ENCODE results near the gene KIF14. TPM values are rescaled to one million over a fixed set of nuclear protein-coding genes. Genes with fewer than 3 reads are reported as not detected.

Gene KIF14
- total and polyA plus RNA-seq, 2 of the 8 experiments (the other 6 are each of a cell fraction or from before 2014, with no cell fraction given): 2.6 to 23.3 TPM

- FAIRE-seq: peak; percentile 62
- no peak overlapping the region for H4K91ac ChIP-seq (replicated peaks; ENCODE audit: insufficient read length, low read length)
- TF ChIP-seq TCF12 (IDR thresholded peaks at IDR 0.05; ENCODE audit: low read depth, low read length) (no peak), TBP (IDR thresholded peaks at IDR 0.05; ENCODE audit: low read depth, low read length) (no peak), NRF1 (IDR thresholded peaks at IDR 0.05; ENCODE audit: low read depth, low read length) (no peak), ATF2 (IDR thresholded peaks at IDR 0.05; ENCODE audit: low read length) (no peak), SP1 (IDR thresholded peaks at IDR 0.05; ENCODE audit: low read depth, low read length) (no peak), CTBP2 (IDR thresholded peaks at IDR 0.05; ENCODE audit: borderline replicate concordance, insufficient read depth, insufficient read length, low read length) (no peak), CEBPB (IDR thresholded peaks at IDR 0.05; ENCODE audit: low read depth, low read length) (no peak), ZNF274 (IDR thresholded peaks at IDR 0.05; ENCODE audit: borderline replicate concordance, extremely low read depth, low read length) (no peak), BCL11A (IDR thresholded peaks at IDR 0.05; ENCODE audit: low read depth in 2 of 2, low read length in 2 of 2) (no peak), CTCF (IDR thresholded peaks at IDR 0.05; ENCODE audit: control extremely low read depth in 1 of 3, insufficient read depth in 1 of 3, low read depth in 1 of 3, low read length in 3 of 3) (peak; percentile 40 to 66 (median 55))
Measured at GRCh38 chr1:200535605-200536004, 84.9 kb downstream of the KIF14 start.

More at GRCh38 chr1:200535605-200536004, 84.9 kb downstream of the KIF14 start:
- no peaks in the 10 kb centered on the region for H4K20me1 ChIP-seq (replicated peaks in 1 of 2; ENCODE audit: control insufficient read depth in 1 of 2, insufficient read depth in 2 of 2, low read length in 2 of 2)
- H3K4me2 ChIP-seq (ENCODE audit: insufficient read depth in 1 of 2, low read depth in 2 of 2, low read length in 2 of 2): no peak overlapping the region
- no peak overlapping the region for H2BK20ac ChIP-seq (ENCODE audit: low read length)
- H2BK15ac ChIP-seq (ENCODE audit: low read length): no peak overlapping the region
- no peak overlapping the region for H2BK12ac ChIP-seq (ENCODE audit: low read depth, low read length)
- H3K23me2 ChIP-seq (ENCODE audit: low read depth, low read length): peaks cover 6% of the 10 kb centered on the region; the same call in 1 of the 2 replicates
- H3K27me3 ChIP-seq (replicated peaks in 1 of 4; ENCODE audit: control insufficient read depth in 3 of 4, extremely low read depth in 1 of 4, insufficient read depth in 3 of 4, low read length in 3 of 4): no peaks in the 10 kb centered on the region
- no peaks in the 10 kb centered on the region for H3K9me3 ChIP-seq (ENCODE audit: insufficient read depth in 2 of 2, low read depth in 1 of 2, low read length in 1 of 2)
- H3K4me1 ChIP-seq (replicated peaks in 1 of 4; ENCODE audit: control insufficient read depth in 3 of 4, insufficient read depth in 4 of 4, low read length in 3 of 4): peaks cover 0 to 6% (median 0%) of the 10 kb centered on the region in 4 experiments; a peak in 2 of 7 replicates
- CTCF ChIA-PET (ENCODE audit: partially characterized antibody): interaction anchor here (0.6 to 4.7 kb wide), 25 partner anchors 8 to 851 kb away, joined by 3 to 36 read pairs (median 4); no protein-coding TSS in a partner anchor
- H3K18ac ChIP-seq (ENCODE audit: extremely low read depth, low read length): no peak overlapping the region
- POLR2A ChIA-PET (ENCODE audit: partially characterized antibody): no interaction called here
- H3K79me2 ChIP-seq (ENCODE audit: control insufficient read depth in 1 of 2, insufficient read depth in 2 of 2, low read length in 2 of 2): no peaks in the 10 kb centered on the region
- H3K36me3 ChIP-seq (ENCODE audit: control insufficient read depth in 2 of 4, insufficient read depth in 4 of 4, low read length in 3 of 4): no peaks in the 10 kb centered on the region
- no peak overlapping the region for H2BK120ac ChIP-seq (replicated peaks; ENCODE audit: low read depth, low read length)
- no peak overlapping the region for H3K4me3 ChIP-seq (ENCODE audit: extremely low read depth in 1 of 4, insufficient read depth in 2 of 4, low read depth in 3 of 4, low read length in 4 of 4)
- no peak overlapping the region for H2AK5ac ChIP-seq (ENCODE audit: low read depth, low read length)
- no peak overlapping the region for H2AFZ ChIP-seq (ENCODE audit: low read length)
- H3K14ac ChIP-seq (ENCODE audit: insufficient read length): no peak overlapping the region
- H3K9ac ChIP-seq (replicated peaks in 1 of 4; ENCODE audit: extremely low read depth in 1 of 4, low read depth in 3 of 4, low read length in 3 of 4): no peak overlapping the region
- H3K23ac ChIP-seq (ENCODE audit: insufficient read length): no peak overlapping the region
- H3K56ac ChIP-seq (replicated peaks; ENCODE audit: insufficient read length, low read depth, low read length): no peak overlapping the region
- no peak for DNase-seq (ENCODE audit: low read depth in 1 of 2, low spot score in 2 of 2)
- no peak overlapping the region for H3K27ac ChIP-seq (ENCODE audit: low read depth, low read length)
- no peak overlapping the region for H4K8ac ChIP-seq (ENCODE audit: extremely low read depth, insufficient read depth, low read length)
- no peaks in the 10 kb centered on the region for H3K79me1 ChIP-seq (ENCODE audit: low read depth, low read length)
- H4K5ac ChIP-seq (ENCODE audit: insufficient read length, low read depth, low read length): no peak overlapping the region
- H2BK5ac ChIP-seq (ENCODE audit: low read depth, low read length): no peak overlapping the region
- WGBS, 2 experiments (ENCODE audit: extremely low coverage in 1 of 2, insufficient coverage in 1 of 2, insufficient read length in 1 of 2, insufficient replicate concordance in 2 of 2, low coverage in 1 of 2, low lambda C conversion rate in 2 of 2, missing lambda C conversion rate in 1 of 2): 76% methylated on average over 4 of the region's 4 CpGs; no CpG with 5 or more reads in 1 of the 2 experiments
- H3K4ac ChIP-seq (replicated peaks; ENCODE audit: insufficient read length, low read depth, low read length): no peak overlapping the region

All from H1 (cell line).